ENCODE data around the gene AMZ1. TPM values are rescaled to one million over a fixed set of nuclear protein-coding genes. Genes with fewer than 3 reads are reported as not detected.

AMZ1 gene
- total RNA-seq, 2 experiments from 2014 or later = 0.11 to 0.14 TPM

- peaks cover 3% of the 10 kb centered on the region for H3K27me3 Mint-ChIP-seq
- H3K36me3 Mint-ChIP-seq (ENCODE audit: low read depth) = no peaks in the 10 kb centered on the region
- H3K4me3 Mint-ChIP-seq = no peak overlapping the region
- ChIA-PET POLR2A (interaction anchor here (0.6 to 1.1 kb wide), 2 partner anchors 12 to 369 kb away, joined by 3 read pairs; no protein-coding TSS in a partner anchor), CTCF (interaction anchor here (1.0 to 4.0 kb wide), 6 partner anchors 9 to 229 kb away, joined by 4 to 34 read pairs (median 4); no protein-coding TSS in a partner anchor)
- ATAC-seq (no peak), DNase-seq (no peak)
- no peak overlapping the region for H3K27ac Mint-ChIP-seq
- H3K4me1 Mint-ChIP-seq (ENCODE audit: low read depth) = no peaks in the 10 kb centered on the region
- intact Hi-C loops (cut with micrococcal nuclease) = no loop called here
- H3K9me3 Mint-ChIP-seq = no peaks in the 10 kb centered on the region
- TF ChIP-seq CTCF (IDR thresholded peaks at IDR 0.05) = no peak
Observed at GRCh38 chr7:2680256-2680655, 7.7 kb upstream of the AMZ1 start.

- ATAC-seq = peak; percentile 64
- intact Hi-C loops (cut with micrococcal nuclease) = no loop called here
- DNase-seq = peak; percentile 72
- Mint-ChIP-seq H3K4me3 (no peak overlapping the region), H3K4me1 (ENCODE audit: low read depth) (no peaks in the 10 kb centered on the region), H3K27ac (no peak overlapping the region), H3K27me3 (peaks cover 5% of the 10 kb centered on the region), H3K36me3 (ENCODE audit: low read depth) (no peaks in the 10 kb centered on the region), H3K9me3 (no peaks in the 10 kb centered on the region)
- peak; percentile 70 for TF ChIP-seq CTCF (IDR thresholded peaks at IDR 0.05)
- ChIA-PET POLR2A (interaction anchor here (1.1 kb wide), 1 partner anchor 13 kb away, joined by 3 read pairs; no protein-coding TSS in a partner anchor), CTCF (interaction anchor here (0.8 to 4.0 kb wide), 5 partner anchors 11 to 229 kb away, joined by 3 to 34 read pairs (median 10); no protein-coding TSS in a partner anchor)
Observed at GRCh38 chr7:2680792-2681490, 7.1 kb upstream of the AMZ1 start.

- Mint-ChIP-seq H3K4me3 (no peak overlapping the region), H3K9me3 (no peaks in the 10 kb centered on the region), H3K27ac (no peak overlapping the region), H3K27me3 (peaks cover 12% of the 10 kb centered on the region), H3K4me1 (ENCODE audit: low read depth) (no peaks in the 10 kb centered on the region), H3K36me3 (ENCODE audit: low read depth) (no peaks in the 10 kb centered on the region)
- ATAC-seq (no peak), DNase-seq (no peak)
- intact Hi-C loops (cut with micrococcal nuclease) = no loop called here
- CTCF ChIA-PET = interaction anchor here (0.6 to 4.0 kb wide), 6 partner anchors 10 to 231 kb away, joined by 3 to 34 read pairs (median 6); no protein-coding TSS in a partner anchor
- POLR2A ChIA-PET = interaction anchor here (0.6 kb wide), 1 partner anchor 11 kb away, joined by 3 read pairs; no protein-coding TSS in a partner anchor
- TF ChIP-seq CTCF (IDR thresholded peaks at IDR 0.05) = no peak
Observed at GRCh38 chr7:2681929-2682799, 5.8 kb upstream of the AMZ1 start.

- ATAC-seq = no peak
- no peak for DNase-seq
- Mint-ChIP-seq H3K36me3 (ENCODE audit: low read depth) (no peaks in the 10 kb centered on the region), H3K4me3 (no peak overlapping the region), H3K4me1 (ENCODE audit: low read depth) (peaks cover 8% of the 10 kb centered on the region), H3K27ac (no peak overlapping the region), H3K27me3 (peaks cover 27% of the 10 kb centered on the region), H3K9me3 (no peaks in the 10 kb centered on the region)
- intact Hi-C loops (cut with micrococcal nuclease) = no loop called here
- TF ChIP-seq CTCF (IDR thresholded peaks at IDR 0.05) = no peak
- POLR2A ChIA-PET = no interaction called here
- CTCF ChIA-PET = interaction anchor here (0.9 kb wide), 1 partner anchor 32 kb away, joined by 5 read pairs; no protein-coding TSS in a partner anchor
Observed at GRCh38 chr7:2684501-2684900, 3.5 kb upstream of the AMZ1 start.
